Activated B cell treated with CpG ODN at 0.5 μM for 24 hours (primary cell): ENCODE results near the gene TSEN2. TPM values are rescaled to one million over a fixed set of nuclear protein-coding genes. Genes with fewer than 3 reads are reported as not detected.
"Not testable (repeated sequence)": the region's sequence is repeated elsewhere in the genome, so short reads cannot be mapped to it uniquely, and the experiment has no call there.

Experiments used
- ATAC-seq: fragments of 200-7000 bp; cut with Tn5 transposase; one replicate; pipeline ENCODE4 v1.10.0; 2021; ENCODE audit warnings: low read depth, mild to moderate bottlenecking, moderate library complexity
- CTCF ChIA-PET: fragments of 350-600 bp; sonication (Branson Sonifier 250); formaldehyde crosslinking; loops from one replicate; lab custom pipeline; 2021; ENCODE audit warnings: antibody characterized with exemption; lab: Charles Lee
- POLR2A ChIA-PET: fragments of 350-600 bp; sonication (Branson Sonifier 250); formaldehyde crosslinking; loops from one replicate; lab custom pipeline; 2021; ENCODE audit warnings: antibody characterized with exemption; lab: Charles Lee
- DNase-seq: peaks from one replicate; pipeline ENCODE4 v3.0.0; 2022
- H3K27ac Mint-ChIP-seq: one replicate; pipeline ENCODE4 v1.8.0; 2020; ENCODE audit warnings: mixed read lengths
- H3K27me3 Mint-ChIP-seq: one replicate; pipeline ENCODE4 v1.8.0; 2021; ENCODE audit warnings: mixed read lengths
- H3K36me3 Mint-ChIP-seq: one replicate; pipeline ENCODE4 v1.8.0; 2021; ENCODE audit warnings: low read depth, mixed read lengths
- H3K4me1 Mint-ChIP-seq: one replicate; pipeline ENCODE4 v1.8.0; 2021; ENCODE audit warnings: mixed read lengths
- H3K4me3 Mint-ChIP-seq: one replicate; pipeline ENCODE4 v1.8.0; 2020; ENCODE audit warnings: mild to moderate bottlenecking, mixed read lengths
- H3K9me3 Mint-ChIP-seq: one replicate; pipeline ENCODE4 v1.8.0; 2020; ENCODE audit warnings: mixed read lengths
- intact Hi-C: fragments of 100-400 bp; cut with micrococcal nuclease; formaldehyde crosslinking; loops from one replicate; pipeline ENCODE4 v1.15.1; 2024
- total RNA-seq: library from RNA; stranded (reverse); gene quantifications from 2 replicates; pipeline ENCODE4 v1.2.3, GENCODE V29; 2022
- TF ChIP-seq, protein P1 (sequence below): fragments of 200-600 bp; IDR thresholded peaks from one replicate; pipeline ENCODE4 v1.8.0; 2022; ENCODE audit warnings: antibody characterized with exemption, mild to moderate bottlenecking

TSEN2 gene
- total RNA-seq, 1 donor from 2014 or later: 17.4 TPM

DNA sequence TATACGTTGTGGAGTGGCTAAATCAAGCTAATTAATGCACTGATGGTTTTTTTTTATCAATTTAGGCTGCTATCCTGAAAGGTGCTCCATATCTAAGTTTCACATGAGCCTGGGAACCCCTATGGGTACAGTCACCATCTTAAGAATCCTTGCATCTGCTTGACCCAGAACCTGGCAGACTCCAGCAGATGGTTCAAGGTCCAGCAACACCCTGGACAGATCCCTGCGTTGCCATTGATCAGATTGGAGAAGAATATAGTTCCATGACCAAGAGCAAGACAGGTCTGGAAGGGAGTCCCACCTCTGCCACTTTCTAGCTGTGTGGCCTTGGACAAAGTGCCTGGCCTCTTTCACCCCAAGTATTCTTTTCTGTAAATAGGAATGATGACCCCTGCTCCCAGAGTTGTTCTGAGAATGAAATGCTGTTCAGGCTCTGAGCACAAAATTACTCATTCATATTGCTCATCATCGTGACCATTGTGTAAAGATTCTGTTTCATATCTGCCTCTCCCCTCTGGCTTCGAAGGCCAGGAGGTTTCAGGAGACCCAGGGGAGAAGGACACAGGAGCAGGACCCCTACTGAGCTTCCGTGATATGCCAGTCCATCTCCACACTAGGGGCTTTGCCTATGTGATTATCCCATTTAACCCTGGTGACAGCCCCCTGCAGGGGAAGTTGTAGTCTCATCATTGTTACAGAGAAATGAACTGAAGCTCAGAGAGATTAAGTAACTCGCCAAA lies 30.0 kb upstream of the TSEN2 start:
- ATAC-seq: no peak
- ChIA-PET CTCF (no interaction called here), POLR2A (no interaction called here)
- Mint-ChIP-seq H3K9me3 (no peaks in the 10 kb centered on the region), H3K4me3 (no peak overlapping the region), H3K4me1 (no peaks in the 10 kb centered on the region), H3K27me3 (no peaks in the 10 kb centered on the region), H3K36me3 (no peaks in the 10 kb centered on the region), H3K27ac (no peak overlapping the region)
- no peak for DNase-seq
- intact Hi-C loops: no loop called here
- TF ChIP-seq, protein P1, sequence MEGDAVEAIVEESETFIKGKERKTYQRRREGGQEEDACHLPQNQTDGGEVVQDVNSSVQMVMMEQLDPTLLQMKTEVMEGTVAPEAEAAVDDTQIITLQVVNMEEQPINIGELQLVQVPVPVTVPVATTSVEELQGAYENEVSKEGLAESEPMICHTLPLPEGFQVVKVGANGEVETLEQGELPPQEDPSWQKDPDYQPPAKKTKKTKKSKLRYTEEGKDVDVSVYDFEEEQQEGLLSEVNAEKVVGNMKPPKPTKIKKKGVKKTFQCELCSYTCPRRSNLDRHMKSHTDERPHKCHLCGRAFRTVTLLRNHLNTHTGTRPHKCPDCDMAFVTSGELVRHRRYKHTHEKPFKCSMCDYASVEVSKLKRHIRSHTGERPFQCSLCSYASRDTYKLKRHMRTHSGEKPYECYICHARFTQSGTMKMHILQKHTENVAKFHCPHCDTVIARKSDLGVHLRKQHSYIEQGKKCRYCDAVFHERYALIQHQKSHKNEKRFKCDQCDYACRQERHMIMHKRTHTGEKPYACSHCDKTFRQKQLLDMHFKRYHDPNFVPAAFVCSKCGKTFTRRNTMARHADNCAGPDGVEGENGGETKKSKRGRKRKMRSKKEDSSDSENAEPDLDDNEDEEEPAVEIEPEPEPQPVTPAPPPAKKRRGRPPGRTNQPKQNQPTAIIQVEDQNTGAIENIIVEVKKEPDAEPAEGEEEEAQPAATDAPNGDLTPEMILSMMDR: no peak

DNA sequence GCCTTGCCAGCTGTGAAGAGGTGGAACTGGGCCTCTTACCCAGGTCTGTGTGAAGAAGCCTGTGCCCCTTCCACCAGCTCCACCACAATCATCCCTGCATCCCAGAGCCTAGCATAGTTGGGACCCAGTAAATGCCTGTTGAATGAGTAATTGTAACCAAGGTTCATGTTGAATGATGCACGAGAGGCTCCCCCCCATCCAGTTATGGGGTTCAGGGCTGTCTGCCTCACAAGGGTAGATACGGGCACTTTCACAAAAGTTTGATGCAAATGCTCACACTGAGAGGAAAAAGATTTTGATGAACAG lies 29.5 kb upstream of the TSEN2 start:
- Mint-ChIP-seq H3K36me3 (no peaks in the 10 kb centered on the region), H3K27me3 (no peaks in the 10 kb centered on the region), H3K9me3 (no peaks in the 10 kb centered on the region), H3K4me1 (no peaks in the 10 kb centered on the region), H3K27ac (no peak overlapping the region), H3K4me3 (no peak overlapping the region)
- ATAC-seq (no peak), DNase-seq (no peak)
- ChIA-PET CTCF (no interaction called here), POLR2A (no interaction called here)
- intact Hi-C loops: no loop called here
- TF ChIP-seq, protein P1: no peak

DNA sequence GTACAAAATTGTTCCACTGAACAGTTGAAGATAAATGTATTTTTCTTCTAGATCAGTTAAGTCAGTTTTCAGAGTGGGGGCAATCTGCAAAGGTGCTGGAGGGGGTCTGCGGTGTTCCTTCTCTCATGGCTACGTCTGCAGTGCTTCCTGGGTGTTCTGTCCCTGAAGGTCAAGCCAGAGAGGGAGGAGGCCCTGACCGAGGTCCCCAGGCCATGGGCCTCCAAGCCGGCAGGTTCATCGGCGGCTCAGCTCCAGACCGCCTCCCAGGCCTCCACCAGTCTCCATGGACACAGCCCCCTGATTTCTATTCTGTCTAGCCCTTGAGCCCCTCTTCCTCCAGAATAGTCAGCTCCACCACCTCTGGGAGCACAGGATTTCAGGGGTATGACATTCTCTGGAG lies 28.5 kb upstream of the TSEN2 start:
- ChIA-PET CTCF (no interaction called here), POLR2A (no interaction called here)
- TF ChIP-seq, protein P1: no peak
- Mint-ChIP-seq H3K36me3 (no peaks in the 10 kb centered on the region), H3K27ac (no peak overlapping the region), H3K9me3 (no peaks in the 10 kb centered on the region), H3K4me3 (no peak overlapping the region), H3K27me3 (no peaks in the 10 kb centered on the region), H3K4me1 (no peaks in the 10 kb centered on the region)
- ATAC-seq: no peak
- intact Hi-C loops: no loop called here
- DNase-seq: no peak

DNA sequence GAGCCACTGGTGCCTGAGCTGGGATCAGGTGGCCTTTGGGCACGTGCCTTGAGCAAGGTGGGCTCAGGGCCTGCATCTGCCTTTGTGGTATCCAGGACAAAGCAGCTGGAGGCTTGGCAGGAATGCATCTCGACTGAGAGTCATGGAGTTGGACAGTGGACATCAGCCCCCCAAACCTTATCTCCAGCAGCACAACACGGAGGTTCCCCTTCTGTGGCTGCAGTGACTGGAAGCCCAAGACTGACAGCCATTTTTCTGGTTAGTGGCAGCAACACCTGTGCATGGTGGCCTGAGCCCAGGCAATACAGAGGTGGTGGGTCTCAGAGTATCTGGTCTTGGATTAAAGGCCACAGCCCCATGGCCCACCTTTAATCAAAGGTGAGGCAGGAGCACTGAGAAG lies 27.8 kb upstream of the TSEN2 start:
- Mint-ChIP-seq H3K4me1 (no peaks in the 10 kb centered on the region), H3K9me3 (no peaks in the 10 kb centered on the region), H3K4me3 (no peak overlapping the region), H3K27me3 (no peaks in the 10 kb centered on the region), H3K27ac (no peak overlapping the region), H3K36me3 (no peaks in the 10 kb centered on the region)
- intact Hi-C loops: no loop called here
- ChIA-PET CTCF (no interaction called here), POLR2A (no interaction called here)
- ATAC-seq (no peak), DNase-seq (no peak)
- TF ChIP-seq, protein P1: no peak

DNA sequence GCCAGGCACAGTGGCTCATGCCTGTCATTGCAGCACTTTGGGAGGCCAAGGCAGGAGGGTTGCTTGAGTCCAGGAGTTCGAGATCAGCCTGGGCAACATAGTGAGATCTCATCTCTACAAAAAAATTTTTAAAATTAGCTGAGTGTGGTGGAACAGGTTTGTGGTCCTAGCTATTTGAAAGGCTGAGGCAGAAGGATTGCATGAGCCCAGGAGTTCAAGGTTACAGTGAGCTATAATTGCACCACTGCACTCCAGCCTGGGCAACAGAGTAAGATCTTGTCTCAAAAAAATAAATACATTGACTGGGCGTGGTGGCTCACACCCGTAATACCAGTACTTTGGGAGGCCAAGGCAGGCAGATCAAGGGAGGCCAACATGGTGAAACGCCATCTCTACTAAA lies 26.9 kb upstream of the TSEN2 start:
- H3K4me1 Mint-ChIP-seq, ATAC-seq, POLR2A ChIA-PET, H3K27me3 Mint-ChIP-seq, H3K9me3 Mint-ChIP-seq, H3K27ac Mint-ChIP-seq, CTCF ChIA-PET, intact Hi-C loops, H3K4me3 Mint-ChIP-seq, DNase-seq, H3K36me3 Mint-ChIP-seq: not testable (repeated sequence)

DNA sequence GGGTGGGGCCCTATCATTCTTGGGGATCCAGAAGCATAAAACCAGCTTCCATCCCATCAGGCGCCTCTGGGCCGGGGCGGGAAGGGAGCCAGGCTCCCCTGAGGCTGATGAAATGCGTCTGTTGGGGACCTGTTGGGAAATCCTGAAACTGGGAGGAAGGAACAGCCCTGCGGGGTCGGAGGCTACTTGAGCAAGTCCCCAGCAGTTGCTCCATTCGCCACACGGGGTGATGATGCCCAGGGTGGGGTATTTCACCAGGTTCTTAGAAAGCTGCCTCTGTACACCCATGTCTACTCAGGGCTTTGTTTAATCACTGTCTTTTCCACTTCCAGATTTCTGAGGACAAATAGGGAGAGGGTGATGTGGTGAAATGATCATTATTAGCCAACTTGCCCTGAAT lies 25.4 kb upstream of the TSEN2 start:
- ATAC-seq: no peak

More for the DNA sequence above, 25.4 kb upstream of the TSEN2 start:
- no peaks in the 10 kb centered on the region for H3K9me3 Mint-ChIP-seq
- no peaks in the 10 kb centered on the region for H3K27me3 Mint-ChIP-seq
- DNase-seq: no peak
- H3K36me3 Mint-ChIP-seq: no peaks in the 10 kb centered on the region
- CTCF ChIA-PET: no interaction called here
- intact Hi-C loops: no loop called here
- TF ChIP-seq, protein P1: no peak
- H3K4me3 Mint-ChIP-seq: no peak overlapping the region
- POLR2A ChIA-PET: no interaction called here
- no peak overlapping the region for H3K27ac Mint-ChIP-seq
- no peaks in the 10 kb centered on the region for H3K4me1 Mint-ChIP-seq
